Measurements from ENCODE around the gene KCNQ1.

KCNQ1 gene

DNA sequence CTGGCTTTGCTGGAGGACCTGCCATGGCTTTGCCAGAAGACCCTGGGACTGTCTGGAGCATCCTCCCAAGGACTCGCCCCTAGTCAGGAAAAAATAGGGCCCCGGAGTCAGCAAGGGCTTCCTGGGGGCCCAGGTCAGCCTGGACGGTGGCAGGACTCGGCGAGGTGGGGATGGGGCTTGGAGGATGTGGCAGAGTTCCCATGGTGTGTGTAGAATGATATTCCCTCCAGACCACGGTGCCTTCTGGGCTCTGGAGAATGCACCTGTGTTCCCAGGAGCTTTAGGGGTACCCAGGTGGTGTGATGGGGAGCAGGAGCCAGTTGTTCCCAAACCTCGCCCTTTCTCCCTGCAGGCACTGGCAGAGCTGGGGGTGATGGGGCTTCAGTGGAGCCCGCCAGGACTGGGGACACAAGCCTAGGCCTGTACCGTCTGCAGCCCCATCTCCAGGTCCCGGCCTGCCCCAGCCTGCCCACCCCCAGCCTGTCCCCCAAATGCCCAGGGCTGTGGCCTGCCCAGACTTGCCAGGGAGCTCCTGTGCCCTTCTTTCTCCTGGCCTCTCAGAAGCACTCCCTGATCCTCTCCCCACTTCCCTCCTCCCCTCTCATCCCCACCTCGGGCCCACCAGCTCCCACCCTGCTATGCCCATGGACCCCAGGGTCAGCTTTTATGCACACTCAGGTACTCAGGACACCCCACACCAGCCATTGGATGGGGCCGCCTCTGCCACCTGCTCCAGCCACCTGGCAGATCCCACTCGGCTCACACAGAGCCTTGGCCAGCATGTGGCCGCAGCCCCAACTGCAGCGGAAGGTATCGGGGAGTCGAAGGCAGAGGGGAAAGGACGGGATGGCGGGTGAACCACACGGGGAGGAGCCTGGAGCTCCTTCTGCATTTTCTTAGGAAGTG is 358.6 kb downstream of the KCNQ1 start:
- peaks cover 4% of the 10 kb centered on the region for H3K4me1 ChIP-seq (ENCODE audit: insufficient read depth, poor library complexity, severe bottlenecking)
- ATAC-seq (ENCODE audit: low read depth) (peak; percentile 47), DNase-seq (ENCODE audit: low spot score) (peak; percentile 45)
- H3K9me3 ChIP-seq (ENCODE audit: severe bottlenecking) = no peaks in the 10 kb centered on the region
- no peaks in the 10 kb centered on the region for H3K36me3 ChIP-seq (ENCODE audit: low read depth)
- H3K27me3 ChIP-seq (ENCODE audit: insufficient read depth, poor library complexity, severe bottlenecking) = no peaks in the 10 kb centered on the region
- no peak overlapping the region for H3K27ac ChIP-seq (ENCODE audit: poor library complexity, severe bottlenecking)
- no peak overlapping the region for H3K4me3 ChIP-seq (ENCODE audit: severe bottlenecking)
- TF ChIP-seq, protein P1, sequence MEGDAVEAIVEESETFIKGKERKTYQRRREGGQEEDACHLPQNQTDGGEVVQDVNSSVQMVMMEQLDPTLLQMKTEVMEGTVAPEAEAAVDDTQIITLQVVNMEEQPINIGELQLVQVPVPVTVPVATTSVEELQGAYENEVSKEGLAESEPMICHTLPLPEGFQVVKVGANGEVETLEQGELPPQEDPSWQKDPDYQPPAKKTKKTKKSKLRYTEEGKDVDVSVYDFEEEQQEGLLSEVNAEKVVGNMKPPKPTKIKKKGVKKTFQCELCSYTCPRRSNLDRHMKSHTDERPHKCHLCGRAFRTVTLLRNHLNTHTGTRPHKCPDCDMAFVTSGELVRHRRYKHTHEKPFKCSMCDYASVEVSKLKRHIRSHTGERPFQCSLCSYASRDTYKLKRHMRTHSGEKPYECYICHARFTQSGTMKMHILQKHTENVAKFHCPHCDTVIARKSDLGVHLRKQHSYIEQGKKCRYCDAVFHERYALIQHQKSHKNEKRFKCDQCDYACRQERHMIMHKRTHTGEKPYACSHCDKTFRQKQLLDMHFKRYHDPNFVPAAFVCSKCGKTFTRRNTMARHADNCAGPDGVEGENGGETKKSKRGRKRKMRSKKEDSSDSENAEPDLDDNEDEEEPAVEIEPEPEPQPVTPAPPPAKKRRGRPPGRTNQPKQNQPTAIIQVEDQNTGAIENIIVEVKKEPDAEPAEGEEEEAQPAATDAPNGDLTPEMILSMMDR (IDR thresholded peaks at IDR 0.05; ENCODE audit: poor library complexity, severe bottlenecking) = no peak

DNA sequence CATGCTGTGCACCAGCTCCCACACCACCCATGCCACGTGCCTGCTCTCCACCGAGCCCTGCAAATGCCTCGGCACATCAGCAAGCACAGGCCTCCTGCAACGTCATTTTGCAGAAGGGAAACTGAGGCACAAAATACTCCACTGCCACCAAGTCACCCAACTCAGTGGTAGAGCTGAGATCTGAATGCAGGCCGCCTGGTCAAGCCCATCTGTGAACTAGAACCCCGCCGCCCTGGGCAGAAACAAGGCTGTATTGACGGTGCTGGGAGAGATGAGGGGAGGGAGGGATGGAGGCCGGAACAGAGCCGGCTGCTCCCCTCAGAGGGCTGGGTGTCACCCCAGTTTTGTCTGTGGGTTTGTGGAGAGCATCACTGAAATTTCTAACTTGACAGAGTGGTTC is 359.4 kb downstream of the KCNQ1 start:
- no peaks in the 10 kb centered on the region for H3K9me3 ChIP-seq (ENCODE audit: severe bottlenecking)
- ATAC-seq (ENCODE audit: low read depth) (no peak), DNase-seq (ENCODE audit: low spot score) (peak; percentile 23)
- no peak overlapping the region for H3K4me3 ChIP-seq (ENCODE audit: severe bottlenecking)
- no peaks in the 10 kb centered on the region for H3K36me3 ChIP-seq (ENCODE audit: low read depth)
- H3K27me3 ChIP-seq (ENCODE audit: insufficient read depth, poor library complexity, severe bottlenecking) = no peaks in the 10 kb centered on the region
- TF ChIP-seq, protein P1 (IDR thresholded peaks at IDR 0.05; ENCODE audit: poor library complexity, severe bottlenecking) = no peak
- H3K27ac ChIP-seq (ENCODE audit: poor library complexity, severe bottlenecking) = no peak overlapping the region
- H3K4me1 ChIP-seq (ENCODE audit: insufficient read depth, poor library complexity, severe bottlenecking) = peaks cover 4% of the 10 kb centered on the region

DNA sequence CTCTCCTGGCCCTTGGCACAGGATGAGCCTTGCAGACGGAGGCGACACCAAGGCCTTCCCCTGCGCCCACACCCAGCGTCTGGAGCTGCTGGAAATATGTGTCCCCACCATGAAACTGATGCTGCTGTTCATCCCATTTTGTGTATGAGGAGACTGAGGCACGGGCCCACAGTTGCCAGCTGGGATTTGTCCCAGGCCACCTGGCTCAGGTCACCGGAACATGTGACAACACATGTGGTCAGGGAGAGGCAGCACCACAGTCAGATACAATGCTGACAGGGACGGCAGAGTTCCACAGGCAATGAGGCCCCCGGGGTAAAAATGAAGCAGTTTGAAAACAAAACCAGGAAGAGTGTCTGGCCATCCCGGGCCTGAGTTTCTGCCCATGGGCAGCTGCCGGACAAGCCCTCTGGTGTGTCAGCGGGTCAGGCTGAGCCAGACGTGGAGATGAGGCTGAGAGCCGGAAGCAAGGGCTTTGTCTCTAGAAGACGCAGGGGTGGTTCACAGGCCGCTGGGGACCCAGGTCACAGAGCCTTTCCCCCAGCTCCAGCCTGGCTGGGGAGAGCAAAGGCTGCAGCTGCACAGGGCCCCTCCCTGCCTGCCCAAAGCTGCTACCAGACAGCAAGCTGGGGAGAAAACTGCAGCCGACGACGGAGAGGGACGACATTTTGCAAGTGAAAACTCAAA is 360.0 kb downstream of the KCNQ1 start:
- Histone ChIP-seq H3K36me3 (ENCODE audit: low read depth) (no peaks in the 10 kb centered on the region), H3K27me3 (ENCODE audit: insufficient read depth, poor library complexity, severe bottlenecking) (no peaks in the 10 kb centered on the region), H3K4me3 (ENCODE audit: severe bottlenecking) (no peak overlapping the region), H3K4me1 (ENCODE audit: insufficient read depth, poor library complexity, severe bottlenecking) (peaks cover 4% of the 10 kb centered on the region), H3K9me3 (ENCODE audit: severe bottlenecking) (no peaks in the 10 kb centered on the region), H3K27ac (ENCODE audit: poor library complexity, severe bottlenecking) (no peak overlapping the region)
- TF ChIP-seq, protein P1 (IDR thresholded peaks at IDR 0.05; ENCODE audit: poor library complexity, severe bottlenecking) = no peak
- no peak for ATAC-seq (ENCODE audit: low read depth)
- DNase-seq (ENCODE audit: low spot score) = peak; percentile 58

DNA sequence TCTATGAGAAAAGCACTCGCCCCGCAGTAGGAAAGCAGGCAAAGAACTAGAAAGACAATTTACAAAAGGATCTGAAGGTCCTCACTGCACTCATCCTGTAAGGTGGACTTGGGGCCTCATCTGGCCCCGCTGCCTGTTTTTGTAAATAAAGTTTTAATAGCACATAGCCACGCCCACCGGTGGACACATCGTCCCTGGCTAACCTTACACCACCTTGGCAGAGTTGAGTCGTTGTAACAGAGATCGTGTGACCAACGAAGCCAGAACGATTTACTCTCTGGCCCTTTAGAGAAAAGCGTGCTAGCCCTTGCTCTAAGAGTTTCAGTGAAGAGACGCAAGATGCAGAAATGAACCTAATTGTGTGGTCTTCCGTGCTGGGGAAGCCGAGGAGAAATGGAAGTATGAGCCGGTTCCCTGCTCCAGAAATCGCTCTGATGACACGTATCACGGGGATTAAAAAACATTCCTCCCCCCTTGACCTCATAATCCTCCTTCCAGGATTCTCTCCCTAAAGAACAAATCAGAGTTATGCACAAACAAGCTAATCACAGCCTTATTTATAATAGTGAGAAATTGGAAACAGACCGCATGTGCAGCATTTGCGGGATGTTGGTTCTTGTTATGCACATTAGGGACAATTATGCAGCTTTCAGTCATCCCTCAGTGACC is 360.7 kb downstream of the KCNQ1 start:
- no peak for DNase-seq (ENCODE audit: low spot score)
- H3K36me3 ChIP-seq (ENCODE audit: low read depth) = no peaks in the 10 kb centered on the region
- no peak overlapping the region for H3K4me3 ChIP-seq (ENCODE audit: severe bottlenecking)
- TF ChIP-seq, protein P1 (IDR thresholded peaks at IDR 0.05; ENCODE audit: poor library complexity, severe bottlenecking) = no peak
- H3K4me1 ChIP-seq (ENCODE audit: insufficient read depth, poor library complexity, severe bottlenecking) = peaks cover 4% of the 10 kb centered on the region
- no peak overlapping the region for H3K27ac ChIP-seq (ENCODE audit: poor library complexity, severe bottlenecking)
- no peak for ATAC-seq (ENCODE audit: low read depth)
- H3K9me3 ChIP-seq (ENCODE audit: severe bottlenecking) = no peaks in the 10 kb centered on the region
- H3K27me3 ChIP-seq (ENCODE audit: insufficient read depth, poor library complexity, severe bottlenecking) = no peaks in the 10 kb centered on the region
